Endodermal cell (in vitro differentiated cells): ENCODE results near the gene PKP3. TPM values are rescaled to one million over a fixed set of nuclear protein-coding genes. Genes with fewer than 3 reads are reported as not detected.

Experiments
- DNase-seq: peaks from one replicate; pipeline ENCODE4 v3.0.0-alpha.2; 2017
- H3K27ac ChIP-seq: 2 replicates; pipeline ENCODE4 v1.5.1; 2013; ENCODE audit warnings: mild to moderate bottlenecking, low read depth, low read length, moderate library complexity
- H3K27me3 ChIP-seq: 2 replicates; pipeline ENCODE4 v1.6.1; 2013; ENCODE audit warnings: mild to moderate bottlenecking, low read length, moderate library complexity; ENCODE audit not compliant: insufficient read depth, control insufficient read depth, poor library complexity, severe bottlenecking
- H3K36me3 ChIP-seq: 2 replicates; pipeline ENCODE4 v1.7.0; 2013; ENCODE audit warnings: mild to moderate bottlenecking, low read length, moderate library complexity; ENCODE audit not compliant: control insufficient read depth, insufficient read depth
- H3K4me1 ChIP-seq: one replicate; pipeline ENCODE4 v1.7.0; 2013; ENCODE audit warnings: low read length; ENCODE audit not compliant: control insufficient read depth, insufficient read depth
- H3K4me3 ChIP-seq: 2 replicates; pipeline ENCODE4 v1.5.1; 2013; ENCODE audit warnings: mild to moderate bottlenecking, low read length, moderate library complexity
- H3K9ac ChIP-seq: 2 replicates; pipeline ENCODE4 v1.6.1; 2013; ENCODE audit warnings: mild to moderate bottlenecking, low read length, moderate library complexity; ENCODE audit not compliant: poor library complexity, severe bottlenecking; ENCODE audit errors: extremely low read depth
- H3K9me3 ChIP-seq: 2 replicates; pipeline ENCODE4 v1.6.1; 2013; ENCODE audit warnings: mild to moderate bottlenecking, low read length, moderate library complexity; ENCODE audit not compliant: control insufficient read depth
- H3K27ac Mint-ChIP-seq: 2 replicates; pipeline ENCODE4 v1.8.0; 2020; ENCODE audit warnings: mixed read lengths
- H3K27me3 Mint-ChIP-seq: 2 replicates; pipeline ENCODE4 v1.8.0; 2021; ENCODE audit warnings: mild to moderate bottlenecking, mixed read lengths; ENCODE audit not compliant: insufficient read depth
- H3K36me3 Mint-ChIP-seq: 2 replicates; pipeline ENCODE4 v1.8.0; 2020; ENCODE audit warnings: low read depth, mixed read lengths
- H3K4me1 Mint-ChIP-seq: 2 replicates; pipeline ENCODE4 v1.8.0; 2020; ENCODE audit warnings: mixed read lengths
- H3K4me3 Mint-ChIP-seq: 2 replicates; pipeline ENCODE4 v1.8.0; 2020; ENCODE audit warnings: mild to moderate bottlenecking, moderate library complexity, mixed read lengths
- H3K9me3 Mint-ChIP-seq: 2 replicates; pipeline ENCODE4 v1.8.0; 2020; ENCODE audit warnings: mild to moderate bottlenecking, mixed read lengths
- CTCF ChIP-seq: fragments of 200-600 bp; sonication (generic); conservative IDR thresholded peaks from 2 replicates; pipeline ENCODE4 v1.5.0; 2021; ENCODE audit warnings: antibody characterized with exemption, mild to moderate bottlenecking
- WGBS, 2 experiments: methylation state at CpG; one replicate each; pipeline versions ENCODE4 v1.1.5 to v1.1.7; 2013; ENCODE audit warnings: missing lambda C conversion rate in 2 of 2, mixed read lengths in 1 of 2; ENCODE audit not compliant: insufficient coverage in 1 of 2, insufficient read length in 1 of 2; 5-methylcytosine and 5-hydroxymethylcytosine counted together
- total RNA-seq, 2 donors: library from RNA; stranded (reverse); fragmentation: NEBNext Ultra II Directional in 1 of 2; extraction: Animal tissue kit (Norgen Biotek cat#: 25700) in 1 of 2; gene quantifications; 2 replicates in 1 of 2; 3 replicates in 1 of 2; pipeline ENCODE4 v1.2.1, GENCODE V29; 2021

Gene PKP3
- total RNA-seq, 2 donors from 2014 or later: 35.4 to 44.8 TPM

- Mint-ChIP-seq H3K4me1 (peaks cover 21% of the 10 kb centered on the region), H3K4me3 (peak overlapping the region; percentile 46), H3K27me3 (peaks cover 10% of the 10 kb centered on the region), H3K36me3 (no peaks in the 10 kb centered on the region), H3K9me3 (peaks cover 23% of the 10 kb centered on the region), H3K27ac (peak overlapping the region; percentile 96)
- Histone ChIP-seq H3K27ac (peak overlapping the region; percentile 93), H3K9ac (peak overlapping the region; percentile 78), H3K27me3 (no peaks in the 10 kb centered on the region), H3K4me3 (peak overlapping the region; percentile 71), H3K9me3 (peaks cover 25% of the 10 kb centered on the region), H3K4me1 (peaks cover 6% of the 10 kb centered on the region), H3K36me3 (no peaks in the 10 kb centered on the region)
- DNase-seq: peak; percentile 97
- no peak for TF ChIP-seq CTCF
- WGBS, 2 experiments: 6 to 30% methylated on average over 7 to 64 of the region's 76 CpGs
These were observed 38.2 kb upstream of the PKP3 start for GRCh38 chr11:355581-356458.

GRCh38 chr11:356610-357009 lies 37.4 kb upstream of the PKP3 start:
- Mint-ChIP-seq H3K27me3 (peaks cover 8% of the 10 kb centered on the region), H3K4me1 (peaks cover 19% of the 10 kb centered on the region), H3K36me3 (peaks cover 4% of the 10 kb centered on the region), H3K4me3 (no peak overlapping the region), H3K27ac (no peak overlapping the region), H3K9me3 (peaks cover 30% of the 10 kb centered on the region)
- Histone ChIP-seq H3K9ac (no peak overlapping the region), H3K9me3 (peaks cover 31% of the 10 kb centered on the region), H3K36me3 (no peaks in the 10 kb centered on the region), H3K4me3 (no peak overlapping the region), H3K4me1 (peaks cover 6% of the 10 kb centered on the region), H3K27me3 (no peaks in the 10 kb centered on the region), H3K27ac (no peak overlapping the region)
- TF ChIP-seq CTCF: no peak
- 75 to 81% methylated on average over 4 to 6 of the region's 6 CpGs for WGBS, 2 experiments
- no peak for DNase-seq

GRCh38 chr11:357582-357981 lies 36.4 kb upstream of the PKP3 start:
- no peak overlapping the region for H3K4me3 Mint-ChIP-seq
- Histone ChIP-seq H3K36me3 (no peaks in the 10 kb centered on the region), H3K4me3 (no peak overlapping the region), H3K9ac (no peak overlapping the region), H3K9me3 (peaks cover 31% of the 10 kb centered on the region), H3K27me3 (no peaks in the 10 kb centered on the region), H3K27ac (no peak overlapping the region), H3K4me1 (peaks cover 6% of the 10 kb centered on the region)
- H3K27me3 Mint-ChIP-seq: peaks cover 8% of the 10 kb centered on the region
- TF ChIP-seq CTCF: no peak
- H3K4me1 Mint-ChIP-seq: peaks cover 19% of the 10 kb centered on the region
- peaks cover 33% of the 10 kb centered on the region for H3K9me3 Mint-ChIP-seq
- H3K36me3 Mint-ChIP-seq: peaks cover 4% of the 10 kb centered on the region
- DNase-seq: no peak
- H3K27ac Mint-ChIP-seq: no peak overlapping the region
- WGBS, 2 experiments: 94 to 100% methylated on average over 3 to 4 of the region's 4 CpGs
